ENCODE measurements around the gene CACNA2D3.

Gene CACNA2D3

DNA sequence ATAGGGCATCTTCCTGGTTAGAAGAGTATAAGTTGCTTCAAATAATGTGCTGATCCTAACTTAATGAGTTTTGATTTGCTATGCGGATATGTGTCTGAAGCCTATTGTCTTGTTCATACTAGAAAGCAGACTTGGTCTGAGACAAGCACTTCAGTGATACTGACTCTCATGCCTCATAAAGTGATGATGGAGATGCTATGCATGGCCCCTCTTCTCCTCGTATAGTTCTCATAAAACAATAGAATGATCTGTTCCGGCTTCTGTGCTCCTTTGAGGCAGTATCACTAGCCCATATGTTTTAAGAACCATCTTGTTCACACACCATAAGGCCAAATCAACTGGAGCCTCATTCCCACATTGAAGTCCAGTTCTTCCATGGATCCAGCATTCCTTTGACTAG is 583.4 kb downstream of the CACNA2D3 start:
- no peak for DNase-seq

DNA sequence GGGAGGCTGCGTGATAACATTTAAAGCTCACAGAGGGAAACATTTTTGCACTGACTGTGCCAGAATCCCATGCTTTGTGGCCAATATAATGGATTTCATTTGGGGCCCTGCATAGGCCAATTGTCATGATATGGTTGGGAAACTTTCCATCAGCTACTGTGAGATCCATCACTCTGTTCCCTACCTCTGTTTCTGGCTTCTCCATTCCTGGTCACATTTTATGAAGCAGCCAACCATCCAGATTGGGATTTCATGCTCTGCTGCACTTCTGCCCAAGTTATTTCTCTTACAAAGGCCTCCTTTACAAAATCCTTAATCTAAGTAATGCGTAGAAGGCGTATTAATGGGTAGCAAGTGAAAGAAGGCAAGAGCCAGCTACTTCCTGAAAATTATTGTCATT is 584.4 kb downstream of the CACNA2D3 start:
- DNase-seq: no peak

DNA sequence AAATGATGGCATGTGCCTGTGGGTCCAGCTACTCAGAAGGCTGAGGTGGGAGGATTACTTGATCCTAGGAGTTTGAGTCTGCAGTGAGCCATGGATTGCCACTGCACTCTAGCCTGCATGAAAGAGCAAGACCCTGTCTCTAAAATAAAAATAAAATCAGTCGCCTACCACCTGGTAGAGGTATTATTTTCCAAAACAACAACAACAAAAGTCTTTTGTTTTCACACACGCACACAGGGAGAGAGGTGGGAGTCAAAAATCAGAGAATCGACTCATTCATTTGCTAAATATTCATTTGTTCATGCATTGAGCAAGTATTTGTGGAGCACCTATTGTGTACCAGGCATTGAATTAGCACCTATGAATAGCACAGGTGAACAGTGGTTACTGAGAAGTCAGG is 587.4 kb downstream of the CACNA2D3 start:
- DNase-seq: no peak

DNA sequence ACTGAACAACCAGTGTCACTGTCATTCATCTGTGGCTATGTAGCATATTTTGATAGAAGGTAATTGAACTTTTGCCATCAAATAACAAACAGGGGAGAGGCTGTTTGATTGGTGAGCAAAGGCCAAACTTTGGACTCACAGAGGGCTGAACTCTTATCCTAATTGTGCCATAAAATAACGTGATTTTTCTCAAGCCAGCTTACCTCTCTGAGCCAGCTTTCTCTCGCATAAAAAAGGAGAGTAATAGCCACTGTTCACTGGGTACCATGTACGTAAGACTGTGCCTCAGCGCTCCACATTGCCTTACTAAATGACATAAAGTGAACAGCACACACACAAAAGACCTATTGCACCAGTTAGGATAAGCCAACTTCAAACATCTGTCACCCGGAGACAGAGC is 588.6 kb downstream of the CACNA2D3 start:
- DNase-seq: no peak

DNA sequence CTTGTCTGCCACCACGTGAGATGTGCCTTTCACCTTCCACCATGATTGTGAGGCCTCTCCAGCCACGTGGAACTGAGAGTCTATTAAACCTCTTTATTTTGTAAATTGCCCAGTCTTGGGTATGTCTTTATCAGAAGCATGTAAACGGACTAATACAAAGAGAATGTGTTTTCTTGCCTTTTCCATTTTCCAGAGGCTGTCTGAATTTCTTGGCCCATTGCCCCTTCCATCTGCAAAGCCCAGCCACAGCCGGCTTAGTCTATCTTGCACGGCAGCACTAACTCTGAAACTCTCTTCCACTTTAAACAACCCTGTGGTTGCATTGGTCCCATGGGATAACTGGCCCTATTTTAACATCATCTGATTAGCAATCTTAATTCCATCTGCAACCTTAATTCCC is 590.2 kb downstream of the CACNA2D3 start:
- DNase-seq: no peak

DNA sequence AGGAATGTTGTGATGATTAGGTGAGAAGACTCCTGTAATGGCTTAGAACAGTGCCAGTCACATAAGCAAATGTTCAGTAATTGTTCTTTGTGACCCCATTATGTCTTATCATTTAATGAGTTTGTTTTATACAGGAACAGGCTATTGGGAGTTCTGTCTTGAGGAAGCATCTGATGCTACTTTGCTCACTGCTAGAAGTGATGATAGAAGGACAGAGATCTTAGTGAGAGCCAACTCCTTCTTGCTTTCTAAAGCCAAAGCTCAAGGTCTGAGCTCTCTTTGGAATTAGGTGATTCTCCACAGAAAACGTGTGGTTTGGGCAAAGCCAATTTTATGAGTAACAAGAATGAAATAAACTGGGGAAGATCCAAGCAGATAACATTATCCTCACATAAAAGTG is 590.7 kb downstream of the CACNA2D3 start:
- DNase-seq: no peak

DNA sequence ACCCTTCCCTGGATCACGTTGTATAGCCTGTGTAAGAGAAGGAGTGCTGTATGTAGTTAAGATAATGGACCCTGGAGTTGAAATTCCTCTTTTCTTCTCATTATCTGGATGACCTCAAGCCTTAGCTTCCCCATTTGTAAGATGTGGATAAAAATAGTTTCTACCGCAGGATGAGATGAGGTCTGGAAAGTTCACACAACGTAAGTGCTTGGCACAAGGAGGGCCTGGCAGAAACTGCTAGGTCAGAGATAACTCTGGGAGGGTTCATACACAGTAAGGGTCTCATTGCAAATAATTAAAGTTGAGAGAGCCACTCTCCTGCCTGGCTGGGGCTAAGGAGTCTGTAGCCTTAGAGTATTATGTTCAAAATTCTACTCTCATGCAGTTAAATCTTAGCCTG is 591.1 kb downstream of the CACNA2D3 start:
- no peak for DNase-seq

DNA sequence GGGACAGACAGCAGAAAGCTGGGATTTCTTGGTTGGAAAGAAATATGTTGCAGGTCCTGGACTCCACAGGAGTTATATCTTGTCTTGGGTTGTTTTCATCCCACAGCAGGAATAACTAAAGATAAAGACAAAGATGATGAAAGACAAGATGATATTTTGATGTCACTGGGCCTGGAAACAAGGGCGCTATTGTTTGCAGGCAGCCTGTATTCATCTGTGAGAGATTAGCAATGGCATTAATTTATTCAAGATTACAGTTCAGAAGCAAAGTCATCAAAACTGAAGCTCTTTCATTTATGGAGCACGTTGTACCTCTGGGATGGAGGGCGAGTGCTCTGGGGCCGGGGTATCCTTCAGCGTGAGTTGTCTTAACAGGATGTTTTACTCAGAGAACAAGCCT is 591.7 kb downstream of the CACNA2D3 start:
- DNase-seq: no peak

DNA sequence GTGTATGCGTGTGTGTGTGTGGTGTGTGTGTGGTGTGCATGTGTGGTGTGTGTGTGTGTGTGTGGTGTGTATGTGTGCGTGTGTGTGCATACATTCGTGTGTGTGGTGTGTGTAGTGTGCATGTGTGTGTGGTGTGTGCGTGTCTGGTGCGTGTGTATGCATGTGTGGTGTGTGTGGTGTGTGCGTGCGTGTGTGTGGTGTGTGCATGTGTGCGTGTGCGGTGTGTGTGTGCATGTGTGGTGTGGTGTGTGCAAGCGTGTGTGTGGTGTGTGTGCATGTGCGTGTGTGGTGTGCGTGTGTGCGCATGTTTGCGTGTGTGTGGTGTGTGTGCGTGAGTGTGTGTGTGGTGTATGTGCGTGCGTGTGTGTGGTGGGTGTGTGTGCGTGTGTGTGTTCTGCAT is 595.2 kb downstream of the CACNA2D3 start:
- no peak for DNase-seq

DNA sequence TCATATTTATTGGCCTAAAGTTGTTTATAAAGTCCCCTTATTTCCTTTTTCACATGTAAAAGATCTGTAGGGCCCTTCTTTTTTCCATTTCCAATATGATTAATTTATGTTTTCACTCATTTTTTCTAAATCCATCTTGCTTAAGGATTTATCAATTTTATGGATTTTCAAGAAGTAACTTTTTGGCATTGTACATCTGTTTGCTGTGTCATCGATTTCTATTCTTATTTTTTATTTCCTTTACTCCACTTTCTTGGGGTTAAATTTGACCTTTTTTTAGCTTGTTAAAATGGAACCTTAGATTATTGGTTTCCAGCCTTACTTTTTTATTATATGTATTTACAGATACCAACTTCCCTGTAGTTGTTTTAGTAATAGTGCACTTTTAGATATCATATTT is 597.6 kb downstream of the CACNA2D3 start:
- DNase-seq: no peak

DNA sequence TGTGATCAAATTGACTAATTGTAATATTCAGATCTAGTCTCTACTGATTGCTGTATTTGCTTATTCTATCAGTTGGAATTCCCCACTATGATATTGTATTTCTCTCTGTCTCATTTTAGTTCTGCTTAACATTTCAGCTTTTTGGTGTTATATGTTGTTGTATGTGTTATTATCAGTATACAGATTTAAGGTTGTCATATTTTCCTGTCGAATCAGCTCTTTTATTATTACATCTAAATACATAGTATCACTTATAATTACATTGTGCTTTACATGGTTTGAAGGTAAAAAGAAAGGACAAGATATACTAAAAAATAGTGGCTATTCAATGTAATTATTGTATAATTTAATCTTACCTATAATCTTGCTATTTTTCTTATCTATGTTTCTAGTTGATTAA is 598.3 kb downstream of the CACNA2D3 start:
- DNase-seq: no peak

DNA sequence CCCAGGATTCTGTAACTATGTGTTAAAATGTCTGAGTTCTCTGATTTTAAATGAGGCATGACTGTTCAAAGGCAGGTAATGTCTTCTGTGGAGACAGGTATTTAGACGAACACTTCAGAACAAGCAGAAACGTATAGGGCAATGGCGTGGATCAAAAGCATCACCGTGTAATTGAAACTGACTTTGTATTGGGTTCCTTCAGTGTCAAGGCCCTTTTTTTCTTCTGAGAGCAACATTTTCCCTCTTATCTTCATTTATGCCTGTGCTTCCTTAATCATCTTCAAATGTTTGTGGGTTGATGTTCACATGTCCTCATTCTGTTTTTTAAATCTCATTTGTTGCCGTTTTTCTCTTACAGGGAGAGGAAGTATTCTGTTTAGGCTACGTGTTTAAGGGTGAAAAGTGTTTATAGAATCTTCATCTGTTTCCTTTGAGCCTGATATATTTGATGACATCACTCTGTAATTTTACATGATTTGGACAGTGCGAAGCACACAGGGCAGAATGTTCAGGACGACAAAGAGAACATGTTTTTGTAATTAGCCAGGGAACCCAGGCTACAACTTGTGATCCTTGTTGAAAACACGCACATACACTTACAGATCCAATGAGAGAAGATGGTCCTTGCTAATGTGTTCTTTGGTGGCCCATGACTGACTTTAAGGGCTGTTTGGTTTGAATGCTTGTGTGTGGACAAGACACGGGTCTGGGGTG is 609.5 kb downstream of the CACNA2D3 start:
- DNase-seq: no peak

DNA sequence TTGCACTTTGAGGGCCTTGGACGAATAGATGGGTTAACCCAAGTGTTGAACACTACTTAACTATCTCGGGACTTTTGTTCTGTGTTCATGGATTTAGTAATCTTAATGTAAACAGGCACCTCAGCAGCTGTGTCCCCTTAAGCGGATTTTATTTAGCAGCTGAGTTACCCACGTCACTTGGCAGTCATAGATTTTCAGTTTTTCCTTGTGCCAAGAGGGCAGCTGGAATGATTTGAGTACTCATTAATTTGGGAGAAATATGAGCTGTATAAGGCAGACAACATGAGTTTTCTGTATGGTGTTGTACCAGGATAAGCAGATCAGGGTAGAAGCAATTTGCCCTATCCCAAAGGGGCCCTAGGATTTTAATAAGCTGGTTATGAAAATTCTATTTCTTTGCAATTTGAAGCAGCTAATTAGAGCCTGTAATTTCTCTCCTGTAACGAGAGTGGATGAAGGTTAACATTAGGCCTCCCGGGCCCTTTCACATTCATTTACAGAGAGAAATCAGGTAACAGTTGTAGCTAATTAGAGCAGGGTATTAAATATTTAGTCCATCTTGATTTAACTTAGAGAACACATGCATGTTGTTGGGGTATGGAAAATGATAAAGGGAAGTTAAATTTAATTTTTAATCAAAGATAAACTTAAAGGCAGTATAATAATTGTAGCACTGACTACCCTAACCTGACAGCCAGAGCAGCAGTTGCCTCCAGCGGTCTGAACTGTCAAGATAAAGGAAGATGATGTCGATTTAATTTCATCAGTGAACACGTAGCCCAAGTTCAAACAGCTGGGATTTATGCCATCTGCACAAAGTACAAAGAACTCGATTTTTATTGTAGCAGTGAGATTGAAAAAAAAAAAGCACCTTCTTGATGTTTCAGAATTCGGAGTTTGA is 611.0 kb downstream of the CACNA2D3 start:
- DNase-seq: no peak

DNA sequence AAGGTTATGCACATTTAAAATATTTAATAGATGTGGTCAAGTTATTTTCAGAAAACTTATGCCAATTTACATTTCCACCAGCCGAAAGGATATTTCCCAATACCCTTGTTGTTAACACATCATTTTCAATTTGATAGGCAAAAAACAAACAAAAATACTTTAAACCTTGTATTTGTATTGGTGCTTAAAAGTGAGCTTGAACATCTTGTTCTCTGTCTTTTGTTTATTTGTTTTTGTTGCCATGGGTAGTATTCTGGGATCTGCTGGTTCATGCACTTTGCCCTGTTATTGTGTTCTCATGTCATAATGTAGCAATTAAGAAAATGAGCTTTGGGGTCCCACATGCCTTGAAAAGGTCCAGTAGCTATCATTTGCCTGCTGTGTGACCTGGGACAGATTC is 614.1 kb downstream of the CACNA2D3 start:
- no peak for DNase-seq

DNA sequence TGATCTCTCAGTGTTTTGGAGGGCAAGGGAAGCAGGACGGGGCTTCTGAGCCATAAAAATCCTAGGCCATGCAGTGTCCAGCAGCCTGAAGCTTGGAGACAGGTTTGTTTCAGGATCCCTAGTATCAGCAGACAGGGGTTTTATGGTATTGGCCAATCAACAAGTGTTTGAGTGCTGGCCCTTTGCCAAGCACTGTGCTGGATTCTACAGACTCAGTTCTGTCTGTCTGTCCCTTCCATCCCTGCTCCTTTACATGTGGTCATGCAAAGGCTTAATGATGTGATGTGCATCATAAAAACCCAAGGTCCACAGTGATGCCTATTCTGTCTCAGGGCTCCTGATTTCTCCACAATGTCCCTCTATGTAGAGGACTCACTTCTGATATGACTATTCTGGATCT is 621.4 kb downstream of the CACNA2D3 start:
- DNase-seq: no peak

DNA sequence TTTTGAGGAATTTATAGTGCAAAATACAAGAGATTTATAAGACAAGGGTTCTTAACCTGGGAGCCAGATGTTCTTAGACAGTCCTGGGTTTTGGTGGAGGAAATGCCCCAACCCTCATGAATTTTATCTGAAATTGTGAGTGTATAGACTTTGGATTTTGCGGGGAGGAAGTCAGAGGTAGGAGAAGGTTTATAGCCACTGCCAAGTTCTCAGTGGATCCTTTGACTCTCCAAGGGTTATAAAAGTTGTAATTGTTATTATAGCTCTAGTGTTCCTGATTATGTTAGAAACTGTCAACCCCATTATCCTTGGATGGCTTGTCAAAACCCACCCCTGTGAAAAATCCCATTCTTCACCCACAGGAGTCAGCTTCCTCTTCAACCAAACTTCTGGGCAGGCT is 621.9 kb downstream of the CACNA2D3 start:
- DNase-seq: no peak

DNA sequence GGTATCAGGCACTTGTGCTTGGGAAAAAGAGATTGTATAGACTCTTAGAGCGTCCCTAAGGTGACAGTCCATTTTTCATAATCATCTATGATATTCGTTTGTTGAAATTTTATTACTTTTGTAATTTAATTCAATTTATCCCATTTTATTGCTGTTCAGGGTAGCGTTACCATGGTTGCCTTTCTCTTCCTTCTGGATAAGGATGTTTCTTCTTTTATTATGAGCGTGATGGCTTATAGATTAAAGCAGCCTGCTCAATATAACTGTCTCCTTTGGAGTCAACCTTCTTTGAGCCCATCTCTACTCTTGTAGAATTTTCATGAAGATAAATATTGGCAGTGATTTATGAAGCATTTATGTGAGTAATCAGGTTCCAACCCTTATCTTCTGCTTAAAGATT is 623.5 kb downstream of the CACNA2D3 start:
- no peak for DNase-seq

DNA sequence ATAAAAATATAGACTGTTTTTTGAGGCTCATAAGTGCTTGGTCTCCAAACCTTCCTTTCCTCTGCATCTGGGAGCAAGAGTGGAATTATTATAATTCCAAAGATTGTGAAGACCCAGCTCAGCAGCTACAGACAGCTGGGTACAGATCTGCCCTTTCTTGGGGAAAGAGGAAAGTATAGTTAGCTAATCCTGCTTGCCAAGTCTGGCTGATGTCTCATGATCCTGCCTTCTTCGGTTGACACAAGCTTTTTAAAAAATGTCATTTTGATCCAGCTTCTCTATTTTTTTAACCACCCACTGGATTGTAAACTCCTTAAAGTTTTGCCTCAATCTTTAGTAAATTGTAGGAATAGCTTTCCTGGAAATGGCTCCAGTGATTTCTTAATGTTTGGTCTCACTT is 624.4 kb downstream of the CACNA2D3 start:
- DNase-seq: no peak

DNA sequence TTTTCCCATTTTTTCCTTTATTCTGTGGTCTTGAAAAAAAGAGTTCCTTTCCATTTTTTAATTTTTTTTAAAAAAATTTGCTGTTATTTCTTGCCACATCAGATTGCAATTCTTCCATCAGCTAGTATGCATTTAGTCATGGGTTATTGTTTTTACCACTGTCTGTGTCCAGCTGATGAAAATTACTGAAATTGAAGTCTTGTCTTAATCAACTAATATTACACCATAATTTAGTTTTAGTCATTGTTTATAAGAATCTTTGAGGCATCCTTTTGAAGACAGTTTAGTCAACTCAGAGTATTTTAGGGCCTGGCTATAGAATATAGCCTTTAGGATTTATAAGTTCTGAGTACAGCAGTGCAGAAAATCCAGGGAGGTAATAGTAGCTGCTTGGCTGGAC is 633.4 kb downstream of the CACNA2D3 start:
- DNase-seq: no peak

DNA sequence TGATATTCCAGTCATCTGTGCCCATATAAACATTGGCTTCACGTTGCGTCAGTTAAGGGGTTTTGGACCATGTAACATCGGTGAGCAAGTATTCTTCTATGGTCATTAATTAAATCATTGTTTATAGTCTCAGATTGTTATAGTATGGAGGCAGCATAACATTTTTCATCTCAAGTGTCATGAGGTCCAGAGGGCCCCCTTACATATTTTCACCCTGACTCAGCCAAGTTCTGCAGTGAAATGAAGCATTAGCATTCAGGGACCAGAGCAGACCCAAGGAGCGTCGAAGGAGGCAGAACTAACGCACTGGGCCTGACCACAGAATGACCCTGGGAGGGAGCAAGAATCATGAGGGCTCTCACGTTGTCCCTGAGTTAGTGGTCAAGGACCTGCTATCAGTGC is 634.0 kb downstream of the CACNA2D3 start:
- DNase-seq: no peak

DNA sequence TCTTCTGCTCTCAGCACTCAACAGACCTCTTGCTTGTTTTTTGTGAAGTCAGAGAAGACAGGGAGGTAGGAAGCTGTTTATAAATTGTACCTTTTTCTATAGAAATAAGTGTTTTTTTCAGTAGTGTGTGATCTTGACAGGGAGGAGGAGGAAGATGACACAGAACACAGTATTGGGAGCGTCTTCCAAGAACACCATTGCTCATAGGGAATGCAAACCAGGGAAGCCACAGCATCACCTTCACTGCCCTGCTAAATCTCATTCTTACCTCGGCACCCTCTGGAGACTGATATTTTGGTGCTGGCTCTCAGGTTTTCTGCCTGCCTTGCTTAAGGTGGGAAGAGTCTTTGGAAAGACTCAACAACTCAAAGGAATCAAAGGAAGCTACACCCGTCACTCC is 636.1 kb downstream of the CACNA2D3 start:
- DNase-seq: no peak

DNA sequence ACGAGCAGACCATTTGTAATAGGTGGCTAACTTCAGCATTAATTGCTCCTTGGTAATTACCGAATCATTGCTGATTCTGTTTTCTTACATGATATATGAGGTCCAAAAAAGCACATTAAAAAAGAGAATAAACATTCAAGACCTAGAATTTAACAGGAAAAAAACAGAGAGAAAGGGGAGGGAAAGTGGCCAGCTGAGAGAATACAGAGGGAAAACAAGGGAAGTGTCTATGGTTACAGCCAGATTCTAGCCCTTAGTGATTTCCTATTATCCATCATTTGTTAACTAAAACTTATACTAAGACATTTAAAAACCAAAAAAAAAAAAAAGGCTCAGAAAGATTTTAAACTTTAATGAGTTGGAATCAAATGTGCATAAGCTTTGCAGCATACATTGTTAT is 636.8 kb downstream of the CACNA2D3 start:
- no peak for DNase-seq

DNA sequence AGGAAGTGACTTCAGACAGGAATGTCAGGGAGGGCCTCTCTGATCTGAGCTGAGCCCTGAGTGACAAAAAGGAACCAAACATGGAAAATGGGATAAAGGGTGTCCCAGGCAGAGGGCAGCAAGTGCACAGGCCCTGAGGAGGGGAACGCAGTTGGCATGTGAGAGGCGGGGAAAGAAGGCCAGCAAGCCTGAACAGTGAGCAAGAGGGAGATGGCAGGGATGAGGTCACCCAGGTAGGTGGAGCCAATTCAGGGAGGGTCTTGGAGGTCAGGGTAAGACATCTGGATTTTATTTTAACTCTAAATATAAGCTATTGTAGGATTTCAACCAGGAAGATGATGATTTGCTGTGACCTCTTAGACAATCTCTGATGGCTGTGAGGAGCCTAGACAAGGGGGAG is 637.8 kb downstream of the CACNA2D3 start:
- DNase-seq: no peak

DNA sequence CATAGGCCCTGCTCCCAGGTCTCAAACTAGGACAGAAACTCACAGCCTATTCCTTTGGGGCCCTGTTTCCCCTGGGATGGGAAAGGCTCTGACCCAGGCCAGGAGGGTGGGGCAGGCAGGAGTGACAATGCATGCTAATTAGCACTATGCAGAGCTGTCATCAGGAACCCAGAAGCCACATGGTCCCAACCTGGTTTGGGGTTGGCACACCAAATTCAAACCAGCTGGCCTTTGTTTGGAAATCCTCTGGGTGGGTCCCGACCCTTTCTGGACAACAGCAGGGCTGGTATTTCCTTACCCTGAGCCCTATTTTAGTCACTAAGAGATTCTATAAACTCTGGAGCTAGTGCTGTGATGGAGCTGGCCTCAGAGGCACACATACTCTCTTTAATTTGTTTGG is 639.3 kb downstream of the CACNA2D3 start:
- no peak for DNase-seq

DNA sequence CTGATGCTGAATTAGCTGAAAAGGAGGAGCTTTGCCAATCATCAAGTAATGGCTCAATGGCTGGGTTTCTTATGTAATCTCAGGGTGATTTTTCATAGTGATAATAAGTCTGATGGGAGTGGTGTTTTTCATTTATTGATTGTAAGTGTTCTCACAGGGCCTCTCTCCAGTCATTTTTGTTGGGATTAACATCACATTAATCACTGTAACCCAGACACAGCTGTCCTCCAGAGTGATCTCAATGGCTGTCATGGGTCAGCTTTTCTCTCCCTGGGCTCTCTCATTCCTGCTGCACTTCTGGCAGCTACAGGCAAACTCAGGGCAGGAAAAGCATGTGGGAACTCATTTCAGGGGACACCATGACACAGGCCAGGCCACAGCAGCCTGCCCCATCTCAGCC is 642.6 kb downstream of the CACNA2D3 start:
- DNase-seq: no peak

Data from central memory CD4-positive, alpha-beta T cell (primary cell).